Caco-2 (cell line): ENCODE results near the gene CRYBG3. TPM values are rescaled to one million over a fixed set of nuclear protein-coding genes. Genes with fewer than 3 reads are reported as not detected.

Experiments used
- Bru-seq: library from RNA; stranded (reverse); fragments of 400-500 nt; gene quantifications from one replicate; lab custom pipeline; 2021; lab: Mats Ljungman, UMichigan
- BruChase-seq, 2 experiments: library from RNA; stranded (reverse); fragments of 400-500 nt; gene quantifications; one replicate each; lab custom pipeline; 2021; lab: Mats Ljungman, UMichigan
- BruUV-seq: library from RNA; stranded (reverse); fragments of 400-500 nt; replicated peaks from 2 replicates; lab custom pipeline; 2021; lab: Mats Ljungman, UMichigan
- CTCF ChIA-PET: fragments of 300-600 bp; sonication (Branson Sonifier 250); formaldehyde crosslinking; loops from one replicate; lab custom pipeline; 2022; ENCODE audit warnings: antibody characterized with exemption; lab: Charles Lee
- POLR2A ChIA-PET: fragments of 300-600 bp; sonication (Branson Sonifier 250); formaldehyde crosslinking; loops from one replicate; lab custom pipeline; 2022; ENCODE audit warnings: antibody characterized with exemption; lab: Charles Lee
- DNase-seq, 2 experiments: peaks; one replicate each; pipeline versions ENCODE4 v3.0.0 to v3.0.0-alpha.2; 2020 to 2022
- H3K27me3 ChIP-seq: replicated peaks from 2 replicates; pipeline ENCODE4 v1.6.0; 2011; ENCODE audit warnings: low read length; ENCODE audit not compliant: control insufficient read depth, insufficient read depth
- H3K36me3 ChIP-seq: 2 replicates; pipeline ENCODE4 v1.5.1; 2011; ENCODE audit warnings: low read length; ENCODE audit not compliant: control insufficient read depth, insufficient read depth
- H3K4me1 ChIP-seq: fragments of 250-450 bp; sonication (Bioruptor Pico); 2 replicates; pipeline ENCODE4 v1.5.1; 2020; ENCODE audit warnings: mild to moderate bottlenecking
- H3K4me3 ChIP-seq: 2 replicates; pipeline ENCODE4 v1.5.1; 2011; ENCODE audit warnings: low read depth, mild to moderate bottlenecking, control low read depth, low read length
- H3K9me3 ChIP-seq: fragments of 250-450 bp; sonication (Bioruptor Pico); 2 replicates; pipeline ENCODE4 v1.5.1; 2020; ENCODE audit warnings: mild to moderate bottlenecking, moderate library complexity
- H3K27ac Mint-ChIP-seq: one replicate; pipeline ENCODE4 v1.8.0; 2022; ENCODE audit warnings: mixed read lengths; ENCODE audit not compliant: unreplicated experiment
- H3K27me3 Mint-ChIP-seq: one replicate; pipeline ENCODE4 v1.8.0; 2022; ENCODE audit warnings: mixed read lengths; ENCODE audit not compliant: insufficient read depth, unreplicated experiment
- H3K36me3 Mint-ChIP-seq: one replicate; pipeline ENCODE4 v1.8.0; 2022; ENCODE audit warnings: mild to moderate bottlenecking, mixed read lengths; ENCODE audit not compliant: insufficient read depth, unreplicated experiment
- H3K4me1 Mint-ChIP-seq: one replicate; pipeline ENCODE4 v1.8.0; 2022; ENCODE audit warnings: low read depth, mixed read lengths; ENCODE audit not compliant: unreplicated experiment
- H3K4me3 Mint-ChIP-seq: one replicate; pipeline ENCODE4 v1.8.0; 2022; ENCODE audit warnings: mild to moderate bottlenecking, moderate library complexity, mixed read lengths; ENCODE audit not compliant: unreplicated experiment
- H3K9me3 Mint-ChIP-seq: one replicate; pipeline ENCODE4 v1.8.0; 2022; ENCODE audit warnings: mixed read lengths; ENCODE audit not compliant: unreplicated experiment
- intact Hi-C: fragments of 100-400 bp; cut with micrococcal nuclease; formaldehyde crosslinking; loops from one replicate; pipeline ENCODE4 v1.10.0; 2022; ENCODE audit not compliant: unreplicated experiment
- long read RNA-seq: library from polyadenylated mRNA; stranded (forward); transcript quantifications from one replicate; pipeline ENCODE4 v2.0.0, GENCODE V29; 2022
- total RNA-seq: library from RNA; stranded (reverse); gene quantifications from 2 replicates; pipeline ENCODE4 v1.2.3, GENCODE V29; 2022
- TF ChIP-seq, protein P1 (sequence below), 2 experiments: fragments of 200-600 bp in 1 of 2; IDR thresholded peaks; 1 replicate in 1 of 2; 2 replicates in 1 of 2; pipeline versions ENCODE4 v1.5.1 to v1.8.0; 2011 to 2022; ENCODE audit warnings: antibody characterized with exemption in 1 of 2, control low read depth in 1 of 2, inconsistent platforms in 1 of 2, low read depth in 1 of 2, low read length in 1 of 2, mild to moderate bottlenecking in 1 of 2, moderate library complexity in 1 of 2; ENCODE audit not compliant: insufficient read depth in 1 of 2, severe bottlenecking in 1 of 2, unreplicated experiment in 1 of 2

Gene CRYBG3
- total RNA-seq (1.3 TPM in 2 replicates), Bru-seq, nascent RNA (percentile 41 among the genes with signal in this experiment), BruChase-seq, experiment 1, labeled RNA remaining after a 2-hour chase (percentile 41 among the genes with signal in this experiment), BruChase-seq, experiment 2, labeled RNA remaining after a 6-hour chase (percentile 35 among the genes with signal in this experiment)
- long read RNA-seq, partial matches to known transcripts: 0 of 1 reads
- long read RNA-seq, other reads (novel, unspliced or antisense): 1 of 1 reads

- ChIA-PET POLR2A (no interaction called here), CTCF (interaction anchor here (0.9 kb wide), 1 partner anchor 199 kb away, joined by 3 read pairs; no protein-coding TSS in a partner anchor)
- H3K27me3 ChIP-seq: peaks cover 2% of the 10 kb centered on the region; the same call in 1 of the 2 replicates
- BruUV-seq: no TSS peak
- no peaks in the 10 kb centered on the region for H3K36me3 ChIP-seq
- TF ChIP-seq, protein P1, sequence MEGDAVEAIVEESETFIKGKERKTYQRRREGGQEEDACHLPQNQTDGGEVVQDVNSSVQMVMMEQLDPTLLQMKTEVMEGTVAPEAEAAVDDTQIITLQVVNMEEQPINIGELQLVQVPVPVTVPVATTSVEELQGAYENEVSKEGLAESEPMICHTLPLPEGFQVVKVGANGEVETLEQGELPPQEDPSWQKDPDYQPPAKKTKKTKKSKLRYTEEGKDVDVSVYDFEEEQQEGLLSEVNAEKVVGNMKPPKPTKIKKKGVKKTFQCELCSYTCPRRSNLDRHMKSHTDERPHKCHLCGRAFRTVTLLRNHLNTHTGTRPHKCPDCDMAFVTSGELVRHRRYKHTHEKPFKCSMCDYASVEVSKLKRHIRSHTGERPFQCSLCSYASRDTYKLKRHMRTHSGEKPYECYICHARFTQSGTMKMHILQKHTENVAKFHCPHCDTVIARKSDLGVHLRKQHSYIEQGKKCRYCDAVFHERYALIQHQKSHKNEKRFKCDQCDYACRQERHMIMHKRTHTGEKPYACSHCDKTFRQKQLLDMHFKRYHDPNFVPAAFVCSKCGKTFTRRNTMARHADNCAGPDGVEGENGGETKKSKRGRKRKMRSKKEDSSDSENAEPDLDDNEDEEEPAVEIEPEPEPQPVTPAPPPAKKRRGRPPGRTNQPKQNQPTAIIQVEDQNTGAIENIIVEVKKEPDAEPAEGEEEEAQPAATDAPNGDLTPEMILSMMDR (IDR thresholded peaks at IDR 0.05; ENCODE audit: insufficient read depth in 1 of 2, low read depth in 1 of 2, low read length in 1 of 2, severe bottlenecking in 1 of 2, unreplicated experiment in 1 of 2): peak in 1 of 2 experiments; percentile 36
- H3K9me3 ChIP-seq: no peaks in the 10 kb centered on the region
- Mint-ChIP-seq H3K9me3 (no peaks in the 10 kb centered on the region), H3K27me3 (peaks cover 32% of the 10 kb centered on the region), H3K27ac (peak within 1 kb of the TSS; percentile 34), H3K4me3 (peak within 1 kb of the TSS; percentile 82), H3K36me3 (no peaks in the 10 kb centered on the region), H3K4me1 (peaks cover 8% of the 10 kb centered on the region)
- peak within 1 kb of the TSS; percentile 58 for H3K4me3 ChIP-seq
- DNase-seq: peak; percentile 59 to 78
- intact Hi-C loops: loop anchor here (1.0 to 10.0 kb wide), 2 partner anchors 29 to 123 kb away; no protein-coding TSS in a partner anchor
- no peaks in the 10 kb centered on the region for H3K4me1 ChIP-seq
These were observed at the start of gene CRYBG3 for GRCh38 chr3:97821774-97822358. CRYBG3 (plus strand) TSS chr3:97822011; CDS start chr3:97822207, 196 bp downstream.

- TF ChIP-seq, protein P1 (IDR thresholded peaks at IDR 0.05; ENCODE audit: insufficient read depth in 1 of 2, low read depth in 1 of 2, low read length in 1 of 2, severe bottlenecking in 1 of 2, unreplicated experiment in 1 of 2): no peak
- CTCF ChIA-PET: no interaction called here
- no peaks in the 10 kb centered on the region; the same call in 1 of the 2 replicates for H3K9me3 ChIP-seq
- H3K4me1 ChIP-seq: no peaks in the 10 kb centered on the region
- no TSS peak for BruUV-seq
- no peaks in the 10 kb centered on the region for H3K27me3 ChIP-seq
- H3K4me3 Mint-ChIP-seq: no peak overlapping the region
- no peaks in the 10 kb centered on the region for H3K36me3 Mint-ChIP-seq
- H3K4me3 ChIP-seq: no peak overlapping the region
- DNase-seq: no peak
- intact Hi-C loops: no loop called here
- no peaks in the 10 kb centered on the region for H3K36me3 ChIP-seq
- peaks cover 7% of the 10 kb centered on the region for H3K4me1 Mint-ChIP-seq
- POLR2A ChIA-PET: no interaction called here
- H3K9me3 Mint-ChIP-seq: no peaks in the 10 kb centered on the region
- H3K27me3 Mint-ChIP-seq: no peaks in the 10 kb centered on the region
- H3K27ac Mint-ChIP-seq: no peak overlapping the region
These were observed 48.9 kb upstream of the CRYBG3 start for GRCh38 chr3:97772926-97773325.

GRCh38 chr3:97778152-97778551 is 43.7 kb upstream of the CRYBG3 start:
- Mint-ChIP-seq H3K4me3 (no peak overlapping the region), H3K27me3 (no peaks in the 10 kb centered on the region), H3K9me3 (no peaks in the 10 kb centered on the region), H3K4me1 (peaks cover 7% of the 10 kb centered on the region), H3K36me3 (no peaks in the 10 kb centered on the region), H3K27ac (no peak overlapping the region)
- H3K4me3 ChIP-seq: no peak overlapping the region
- TF ChIP-seq, protein P1 (IDR thresholded peaks at IDR 0.05; ENCODE audit: insufficient read depth in 1 of 2, low read depth in 1 of 2, low read length in 1 of 2, severe bottlenecking in 1 of 2, unreplicated experiment in 1 of 2): no peak
- H3K27me3 ChIP-seq: no peaks in the 10 kb centered on the region
- BruUV-seq: no TSS peak
- intact Hi-C loops: no loop called here
- POLR2A ChIA-PET: no interaction called here
- H3K9me3 ChIP-seq: no peaks in the 10 kb centered on the region
- DNase-seq: no peak
- H3K4me1 ChIP-seq: no peaks in the 10 kb centered on the region
- CTCF ChIA-PET: no interaction called here
- H3K36me3 ChIP-seq: no peaks in the 10 kb centered on the region
